ENCODE measurements around the gene KRTAP10-6.

Gene KRTAP10-6

DNA sequence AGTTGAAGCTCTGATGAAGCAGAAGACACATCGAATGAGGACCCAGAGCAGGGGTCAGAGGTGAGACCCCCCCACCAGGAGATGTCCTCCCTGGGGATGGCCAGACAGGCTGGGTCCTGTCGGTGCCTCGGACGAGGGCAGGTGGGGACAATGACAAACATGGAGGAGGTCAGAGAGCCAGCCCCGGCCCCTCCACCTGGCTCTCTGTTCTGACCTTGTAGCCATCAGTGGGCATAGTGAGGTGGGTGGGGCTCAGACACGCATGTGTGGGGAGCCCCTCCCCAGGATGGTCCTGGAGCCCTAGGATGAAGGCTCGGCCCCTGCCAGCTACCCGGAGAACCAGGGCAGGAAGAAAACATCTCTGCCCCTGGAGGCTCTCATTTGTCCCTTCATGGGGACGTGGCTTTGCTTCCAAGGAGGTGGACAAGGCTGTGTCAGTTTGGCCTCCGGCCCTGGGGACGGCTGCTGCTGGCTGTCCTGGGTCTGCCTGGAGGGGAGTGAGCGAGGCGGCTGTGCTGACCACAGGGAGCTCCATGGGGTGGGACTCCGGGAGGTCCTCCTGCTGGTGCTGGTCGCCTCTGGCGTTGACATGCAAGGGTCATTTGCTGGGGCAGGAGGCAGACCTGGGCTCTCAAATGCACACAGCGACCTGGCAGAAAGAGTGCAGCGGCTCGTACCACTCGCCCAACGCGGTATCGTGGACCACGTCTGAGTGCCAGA lies 2.6 kb downstream of the KRTAP10-6 start:
- Histone ChIP-seq H3K9ac (no peak overlapping the region), H3K79me2 (no peaks in the 10 kb centered on the region), H3K4me3 (ENCODE audit: low read depth, low read length) (no peak overlapping the region), H3K9me3 (ENCODE audit: control insufficient read depth, low read length) (no peaks in the 10 kb centered on the region), H3K27ac (no peak overlapping the region), H3K27me3 (ENCODE audit: control insufficient read depth, insufficient read depth, low read length) (no peaks in the 10 kb centered on the region), H3K4me2 (ENCODE audit: low read length) (no peak overlapping the region), H3K36me3 (ENCODE audit: control insufficient read depth, insufficient read depth, low read length) (no peaks in the 10 kb centered on the region), H3K4me1 (no peaks in the 10 kb centered on the region), H2AFZ (no peak overlapping the region)
- TF ChIP-seq, protein P1, sequence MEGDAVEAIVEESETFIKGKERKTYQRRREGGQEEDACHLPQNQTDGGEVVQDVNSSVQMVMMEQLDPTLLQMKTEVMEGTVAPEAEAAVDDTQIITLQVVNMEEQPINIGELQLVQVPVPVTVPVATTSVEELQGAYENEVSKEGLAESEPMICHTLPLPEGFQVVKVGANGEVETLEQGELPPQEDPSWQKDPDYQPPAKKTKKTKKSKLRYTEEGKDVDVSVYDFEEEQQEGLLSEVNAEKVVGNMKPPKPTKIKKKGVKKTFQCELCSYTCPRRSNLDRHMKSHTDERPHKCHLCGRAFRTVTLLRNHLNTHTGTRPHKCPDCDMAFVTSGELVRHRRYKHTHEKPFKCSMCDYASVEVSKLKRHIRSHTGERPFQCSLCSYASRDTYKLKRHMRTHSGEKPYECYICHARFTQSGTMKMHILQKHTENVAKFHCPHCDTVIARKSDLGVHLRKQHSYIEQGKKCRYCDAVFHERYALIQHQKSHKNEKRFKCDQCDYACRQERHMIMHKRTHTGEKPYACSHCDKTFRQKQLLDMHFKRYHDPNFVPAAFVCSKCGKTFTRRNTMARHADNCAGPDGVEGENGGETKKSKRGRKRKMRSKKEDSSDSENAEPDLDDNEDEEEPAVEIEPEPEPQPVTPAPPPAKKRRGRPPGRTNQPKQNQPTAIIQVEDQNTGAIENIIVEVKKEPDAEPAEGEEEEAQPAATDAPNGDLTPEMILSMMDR (IDR thresholded peaks at IDR 0.05): no peak

DNA sequence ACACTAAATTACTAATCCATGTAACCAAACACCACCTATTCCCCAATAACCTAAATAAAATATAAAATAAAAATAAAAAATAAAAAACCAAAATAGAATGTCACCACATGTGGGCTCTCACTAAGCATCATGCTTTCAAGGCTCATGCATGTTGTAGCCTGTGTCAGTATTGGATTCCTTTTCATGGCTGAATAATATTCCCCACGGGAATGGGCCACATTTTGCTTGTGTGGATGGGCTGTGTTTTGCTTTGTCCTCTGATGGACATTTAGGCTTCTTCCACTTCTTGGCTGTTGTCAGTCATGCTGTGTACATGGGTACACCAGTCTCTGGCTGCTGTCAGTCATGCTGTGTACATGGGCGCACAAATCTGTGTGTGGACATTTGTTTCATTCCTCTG lies 3.2 kb downstream of the KRTAP10-6 start:
- no peaks in the 10 kb centered on the region for H3K79me2 ChIP-seq
- no peaks in the 10 kb centered on the region for H3K36me3 ChIP-seq (ENCODE audit: control insufficient read depth, insufficient read depth, low read length)
- H3K27me3 ChIP-seq (ENCODE audit: control insufficient read depth, insufficient read depth, low read length): no peaks in the 10 kb centered on the region
- H3K9ac ChIP-seq: no peak overlapping the region
- no peak overlapping the region for H3K27ac ChIP-seq
- TF ChIP-seq, protein P1 (IDR thresholded peaks at IDR 0.05): no peak
- no peak overlapping the region for H3K4me3 ChIP-seq (ENCODE audit: low read depth, low read length)
- no peak overlapping the region for H3K4me2 ChIP-seq (ENCODE audit: low read length)
- no peaks in the 10 kb centered on the region for H3K4me1 ChIP-seq
- no peak overlapping the region for H2AFZ ChIP-seq
- no peaks in the 10 kb centered on the region for H3K9me3 ChIP-seq (ENCODE audit: control insufficient read depth, low read length)

DNA sequence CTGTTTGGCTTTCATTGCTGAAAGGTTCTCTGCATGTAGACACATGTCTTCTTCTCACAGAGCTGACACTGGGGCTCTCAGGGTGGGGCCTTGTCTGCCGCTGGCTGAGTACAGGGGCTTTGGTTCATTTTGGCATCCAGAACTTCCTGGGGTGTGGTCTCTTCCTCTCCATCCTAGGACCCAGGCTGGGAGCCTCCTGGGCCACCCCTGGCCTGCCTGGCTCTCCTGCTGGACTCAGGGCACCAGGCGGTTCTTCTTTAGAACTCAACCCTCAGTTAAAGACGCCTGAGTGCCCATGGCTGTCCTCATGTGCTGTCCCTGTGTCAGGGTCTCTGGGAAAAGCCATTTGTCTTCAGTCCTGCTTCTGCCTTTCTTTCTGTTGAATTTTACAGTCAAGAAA lies 6.4 kb downstream of the KRTAP10-6 start:
- Histone ChIP-seq H3K9me3 (ENCODE audit: control insufficient read depth, low read length) (no peaks in the 10 kb centered on the region), H3K36me3 (ENCODE audit: control insufficient read depth, insufficient read depth, low read length) (no peaks in the 10 kb centered on the region), H3K27ac (no peak overlapping the region), H3K9ac (no peak overlapping the region), H2AFZ (no peak overlapping the region), H3K27me3 (ENCODE audit: control insufficient read depth, insufficient read depth, low read length) (no peaks in the 10 kb centered on the region), H3K79me2 (no peaks in the 10 kb centered on the region), H3K4me3 (ENCODE audit: low read depth, low read length) (no peak overlapping the region), H3K4me2 (ENCODE audit: low read length) (no peak overlapping the region), H3K4me1 (no peaks in the 10 kb centered on the region)
- TF ChIP-seq, protein P1 (IDR thresholded peaks at IDR 0.05): no peak

DNA sequence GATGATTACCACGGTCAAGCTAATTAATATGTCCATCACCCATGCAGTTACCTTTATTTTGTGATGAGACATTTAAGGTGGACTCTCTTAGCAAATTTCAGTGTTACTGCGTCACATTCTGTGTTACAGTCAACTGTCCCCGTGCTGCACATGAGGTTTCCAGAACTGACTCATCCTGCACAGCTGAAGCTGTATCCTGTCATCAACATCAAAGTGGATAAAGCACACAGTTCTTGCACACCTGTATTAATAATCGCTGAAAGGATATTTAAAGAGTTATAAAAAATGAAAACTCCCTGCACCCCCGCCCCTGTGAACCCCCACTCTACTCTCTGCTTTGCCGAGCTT lies 8.5 kb downstream of the KRTAP10-6 start:
- no peaks in the 10 kb centered on the region for H3K27me3 ChIP-seq (ENCODE audit: control insufficient read depth, insufficient read depth, low read length)
- no peak overlapping the region for H3K9ac ChIP-seq
- no peak overlapping the region for H2AFZ ChIP-seq
- no peak overlapping the region for H3K4me3 ChIP-seq (ENCODE audit: low read depth, low read length)
- H3K9me3 ChIP-seq (ENCODE audit: control insufficient read depth, low read length): no peaks in the 10 kb centered on the region
- no peaks in the 10 kb centered on the region for H3K36me3 ChIP-seq (ENCODE audit: control insufficient read depth, insufficient read depth, low read length)
- H3K4me1 ChIP-seq: no peaks in the 10 kb centered on the region
- H3K79me2 ChIP-seq: no peaks in the 10 kb centered on the region
- TF ChIP-seq, protein P1 (IDR thresholded peaks at IDR 0.05): no peak
- no peak overlapping the region for H3K27ac ChIP-seq
- H3K4me2 ChIP-seq (ENCODE audit: low read length): no peak overlapping the region

Data from parathyroid adenoma (tissue), 2 donors.